IMR-90 (cell line): ENCODE results near the gene HYAL2. TPM values are rescaled to one million over a fixed set of nuclear protein-coding genes. Genes with fewer than 3 reads are reported as not detected.

Experiments
- ATAC-seq: fragments of 200-7000 bp; cut with Tn5 transposase; 2 replicates; pipeline ENCODE4 v1.9.1; 2020; ENCODE audit warnings: low read depth, mild to moderate bottlenecking, moderate library complexity
- BruUV-seq: library from RNA; stranded (reverse); fragments of 400-500 nt; replicated peaks from 2 replicates; lab custom pipeline; 2021; lab: Mats Ljungman, UMichigan
- CTCF ChIA-PET: fragments of 300-600 bp; formaldehyde crosslinking; extraction: SDS; loops from one replicate; lab custom pipeline; 2021; ENCODE audit warnings: antibody characterized with exemption; lab: Yijun Ruan, JAX
- POLR2A ChIA-PET: fragments of 300-600 bp; sonication (Branson Sonifier 250); formaldehyde crosslinking; loops from one replicate; lab custom pipeline; 2022; ENCODE audit warnings: antibody characterized with exemption; ENCODE audit not compliant: unreplicated experiment; lab: Charles Lee
- DNase-seq: peaks from one replicate; pipeline ENCODE4 v3.0.0; 2013
- H2AFZ ChIP-seq: replicated peaks from 2 replicates; pipeline ENCODE3; 2013; ENCODE audit warnings: low read length, mild to moderate bottlenecking; ENCODE audit not compliant: poor library complexity
- H2AK5ac ChIP-seq: 2 replicates; pipeline ENCODE4 v1.6.1; 2013; ENCODE audit warnings: low read depth, low read length, inconsistent platforms
- H2AK9ac ChIP-seq: replicated peaks from 2 replicates; pipeline ENCODE3; 2013; ENCODE audit warnings: mild to moderate bottlenecking, low read depth, low read length, moderate library complexity; ENCODE audit not compliant: poor library complexity
- H2BK120ac ChIP-seq: 2 replicates; pipeline ENCODE4 v1.6.1; 2013; ENCODE audit warnings: low read depth, low read length, inconsistent platforms
- H2BK15ac ChIP-seq: 3 replicates; pipeline ENCODE4 v1.6.1; 2013; ENCODE audit warnings: low read depth, low read length, inconsistent platforms
- H2BK20ac ChIP-seq: 2 replicates; pipeline ENCODE4 v1.6.1; 2013; ENCODE audit warnings: low read depth, mild to moderate bottlenecking, inconsistent platforms, low read length, moderate library complexity
- H2BK5ac ChIP-seq: 2 replicates; pipeline ENCODE4 v1.6.1; 2013; ENCODE audit warnings: mild to moderate bottlenecking, low read depth, low read length, inconsistent platforms; ENCODE audit not compliant: poor library complexity, severe bottlenecking
- H3K14ac ChIP-seq: replicated peaks from 2 replicates; pipeline ENCODE4 v1.6.1; 2013; ENCODE audit warnings: low read depth, low read length, inconsistent platforms
- H3K18ac ChIP-seq: 2 replicates; pipeline ENCODE4 v1.6.1; 2013; ENCODE audit warnings: low read depth, low read length, control low read depth
- H3K23ac ChIP-seq: 2 replicates; pipeline ENCODE4 v1.6.1; 2013; ENCODE audit warnings: low read depth, low read length, inconsistent platforms
- H3K27ac ChIP-seq: 2 replicates; pipeline ENCODE4 v1.5.1; 2013; ENCODE audit warnings: mild to moderate bottlenecking, control low read depth, low read length; ENCODE audit not compliant: insufficient read depth
- H3K27me3 ChIP-seq: 2 replicates; pipeline ENCODE4 v1.6.1; 2013; ENCODE audit warnings: low read length; ENCODE audit not compliant: control insufficient read depth, insufficient read depth
- H3K36me3 ChIP-seq: 2 replicates; pipeline ENCODE4 v1.6.1; 2013; ENCODE audit warnings: low read length, mixed read lengths; ENCODE audit not compliant: control insufficient read depth, insufficient read depth
- H3K4ac ChIP-seq: 2 replicates; pipeline ENCODE4 v1.6.1; 2013; ENCODE audit warnings: low read depth, low read length, inconsistent platforms
- H3K4me1 ChIP-seq: 2 replicates; pipeline ENCODE4 v1.6.1; 2013; ENCODE audit warnings: low read length, mixed read lengths; ENCODE audit not compliant: control insufficient read depth, insufficient read depth
- H3K4me2 ChIP-seq: 2 replicates; pipeline ENCODE4 v1.6.1; 2013; ENCODE audit warnings: low read depth, mild to moderate bottlenecking, control low read depth, low read length, moderate library complexity
- H3K4me3 ChIP-seq: 2 replicates; pipeline ENCODE4 v1.5.1; 2013; ENCODE audit warnings: low read depth, mild to moderate bottlenecking, control low read depth, low read length, moderate library complexity; ENCODE audit not compliant: insufficient read depth
- H3K56ac ChIP-seq: 2 replicates; pipeline ENCODE4 v1.6.1; 2013; ENCODE audit warnings: low read length, inconsistent platforms; ENCODE audit not compliant: insufficient read depth; ENCODE audit errors: extremely low read depth
- H3K79me1 ChIP-seq, 2 experiments: 2 replicates each; pipeline ENCODE4 v1.6.1; 2013; ENCODE audit warnings: low read length in 2 of 2, inconsistent platforms in 1 of 2, low read depth in 1 of 2
- H3K9ac ChIP-seq: 2 replicates; pipeline ENCODE4 v1.6.1; 2013; ENCODE audit warnings: low read depth, low read length, control low read depth
- H3K9me1 ChIP-seq: 2 replicates; pipeline ENCODE4 v1.6.1; 2013; ENCODE audit warnings: low read length, inconsistent platforms; ENCODE audit not compliant: insufficient read depth
- H3K9me3 ChIP-seq: 2 replicates; pipeline ENCODE4 v1.6.1; 2013; ENCODE audit warnings: low read length; ENCODE audit not compliant: control insufficient read depth, insufficient read depth
- H4K20me1 ChIP-seq: 2 replicates; pipeline ENCODE4 v1.6.1; 2013; ENCODE audit warnings: low read length, inconsistent platforms; ENCODE audit not compliant: insufficient read depth
- H4K5ac ChIP-seq: 2 replicates; pipeline ENCODE4 v1.6.1; 2013; ENCODE audit warnings: mild to moderate bottlenecking, low read depth, low read length, control low read depth
- H4K8ac ChIP-seq, 2 experiments: 2 replicates each; pipeline ENCODE4 v1.6.1; 2013; ENCODE audit warnings: low read depth in 2 of 2, low read length in 2 of 2, control low read depth in 1 of 2, inconsistent platforms in 1 of 2
- H4K91ac ChIP-seq: 2 replicates; pipeline ENCODE4 v1.6.1; 2013; ENCODE audit warnings: low read depth, low read length, inconsistent platforms; ENCODE audit not compliant: insufficient read depth
- FOS ChIP-seq: fragments of 150-350 bp; IDR thresholded peaks from 2 replicates; pipeline ENCODE4 v1.6.1; 2016; ENCODE audit warnings: low read depth, low read length
- USF2 ChIP-seq: fragments of 150-350 bp; IDR thresholded peaks from 2 replicates; pipeline ENCODE4 v1.6.1; 2017; ENCODE audit warnings: mild to moderate bottlenecking, antibody characterized with exemption, low read length, low read depth
- WGBS, 2 experiments: methylation state at CpG; one replicate each; pipeline versions ENCODE4 v1.1.5 to v1.1.7; 2013; ENCODE audit warnings: missing lambda C conversion rate in 2 of 2; ENCODE audit not compliant: insufficient read length in 1 of 2; ENCODE audit errors: extremely low coverage in 2 of 2; 5-methylcytosine and 5-hydroxymethylcytosine counted together
- dilution Hi-C: fragments of 300-500 bp; cut with HindIII; formaldehyde crosslinking; loops from one replicate; pipeline ENCODE4 v1.14.3; 2018; ENCODE audit warnings: low sequenced_read_pairs; ENCODE audit not compliant: unreplicated experiment
- in situ Hi-C: fragments of 300-500 bp; cut with MboI; formaldehyde crosslinking; loops from 3 replicates; pipeline ENCODE4 v1.14.3; 2019; ENCODE audit warnings: low sequenced_read_pairs, inconsistent platforms, mixed read lengths
- intact Hi-C: fragments of 100-400 bp; cut with micrococcal nuclease; formaldehyde crosslinking; loops from 2 replicates; pipeline ENCODE4 v1.10.0; 2022
- polyA plus RNA-seq, 3 experiments: library from polyadenylated mRNA; depleted of rRNA; stranded (reverse); fragments of >200 nt; gene quantifications; 2 replicates each; pipeline ENCODE4 v1.2.3, GENCODE V29; 2012; ENCODE audit warnings: low replicate concordance in 1 of 3
- total RNA-seq: library from RNA; depleted of rRNA; stranded (reverse); fragments of >200 nt; gene quantifications from 2 replicates; pipeline ENCODE4 v1.2.3, GENCODE V29; 2012

Gene HYAL2
- total and polyA plus RNA-seq, 2 of the 4 experiments (the other 2 are of a cell fraction), result 56.8 to 104 TPM

DNA sequence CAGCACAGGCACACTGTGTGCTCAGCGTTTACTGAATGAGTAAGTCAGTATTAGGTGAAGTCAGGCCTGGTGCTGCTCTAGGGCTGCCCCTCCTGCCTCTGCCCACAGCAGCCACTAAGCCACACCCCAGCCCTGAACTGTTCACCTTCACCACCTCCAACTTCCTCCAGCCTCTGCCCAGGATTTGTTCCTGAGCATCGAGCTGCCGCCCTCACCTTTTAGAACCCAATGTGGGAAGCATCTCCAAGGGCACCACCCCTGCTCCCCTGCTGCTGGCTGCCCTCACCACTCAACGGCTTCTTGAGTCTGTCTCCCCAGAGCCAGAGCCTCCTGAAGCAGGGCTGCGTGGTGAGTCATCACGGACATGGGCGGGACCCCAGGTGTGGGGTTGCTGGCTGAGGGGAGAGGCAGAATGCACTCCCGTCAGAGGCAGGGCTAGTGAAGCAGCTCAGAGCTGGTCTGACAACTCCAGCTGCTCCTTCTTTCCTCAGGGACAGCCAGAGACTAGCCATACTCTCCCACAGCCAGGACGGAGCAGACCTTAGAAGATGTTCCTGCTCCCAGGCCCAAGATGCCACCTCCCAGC is 5.8 kb downstream of the HYAL2 start:
- Histone ChIP-seq H3K4me2 (no peak overlapping the region), H4K20me1 (0 out of 2 replicates have a peak, but pooled peaks cover 18% of the 10 kb centered on the region), H2BK5ac (no peak overlapping the region), H4K5ac (no peak overlapping the region), H3K4me1 (peaks cover 16% of the 10 kb centered on the region), H3K79me1 (peaks cover 29 to 51% of the 10 kb centered on the region in 2 experiments), H3K56ac (no peak overlapping the region), H2AFZ (no peak overlapping the region), H3K9me3 (no peaks in the 10 kb centered on the region), H3K4me3 (no peak overlapping the region), H3K4ac (no peak overlapping the region; the same call in 1 of the 2 replicates), H2AK9ac (peak overlapping the region; percentile 68), H3K27me3 (no peaks in the 10 kb centered on the region), H4K91ac (no peak overlapping the region), H4K8ac (no peak overlapping the region), H2BK20ac (no peak overlapping the region), H3K23ac (no peak overlapping the region), H3K9ac (no peak overlapping the region), H2BK120ac (no peak overlapping the region), H3K36me3 (peaks cover 38% of the 10 kb centered on the region), H3K18ac (no peak overlapping the region), H2AK5ac (no peak overlapping the region), H3K14ac (no peak overlapping the region), H3K9me1 (peaks cover 23% of the 10 kb centered on the region), H2BK15ac (no peak overlapping the region), H3K27ac (no peak overlapping the region)
- intact Hi-C loops (no loop called here), dilution Hi-C loops (no loop called here), in situ Hi-C loops (no loop called here)
- no TSS peak for BruUV-seq
- TF ChIP-seq USF2 (no peak), FOS (0 out of 2 replicates have a peak, but pooled peaks have one; percentile 5)
- ATAC-seq, result no peak
- ChIA-PET POLR2A (no interaction called here), CTCF (no interaction called here)
- no CpG with 5 or more reads among the region's 9 CpGs for WGBS, 2 experiments
- DNase-seq, result peak; percentile 28
